ENCODE measurements around the gene CRIP3.

The CRIP3 gene

DNA sequence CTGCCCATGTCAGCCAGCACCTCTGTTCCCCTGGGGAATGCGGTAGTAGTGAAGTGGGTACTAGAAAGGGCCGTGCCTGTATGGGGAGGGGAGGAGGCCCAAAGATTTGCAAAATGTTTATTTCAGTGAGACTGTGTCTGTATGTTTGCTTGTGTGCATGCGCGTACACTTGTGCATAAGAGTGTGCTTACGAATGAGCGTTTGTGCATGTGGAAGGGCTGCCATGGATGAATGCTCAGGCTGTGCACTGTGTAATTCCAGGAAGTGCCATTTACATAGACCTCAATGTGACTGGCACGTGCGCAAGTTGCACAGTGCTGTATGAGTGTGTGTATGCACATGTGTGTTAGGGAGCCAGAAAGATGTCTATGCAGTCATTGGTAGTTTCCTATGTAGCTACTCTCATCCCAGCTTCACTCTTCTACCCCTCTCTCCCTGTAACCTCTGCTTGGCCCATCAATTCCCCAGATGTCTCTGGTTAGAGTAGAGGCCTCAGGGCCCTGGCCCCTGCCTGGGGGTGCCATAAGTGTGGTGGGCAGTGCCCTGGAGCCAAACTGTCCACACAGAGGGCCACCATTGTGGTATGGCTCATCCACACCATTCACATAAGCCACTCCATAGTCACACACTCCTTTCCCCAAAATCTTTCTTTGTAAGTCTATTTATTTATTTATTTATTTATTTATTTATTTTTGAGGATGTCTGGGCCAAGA, 37.4 kb downstream of the CRIP3 start:
- DNase-seq: no peak

DNA sequence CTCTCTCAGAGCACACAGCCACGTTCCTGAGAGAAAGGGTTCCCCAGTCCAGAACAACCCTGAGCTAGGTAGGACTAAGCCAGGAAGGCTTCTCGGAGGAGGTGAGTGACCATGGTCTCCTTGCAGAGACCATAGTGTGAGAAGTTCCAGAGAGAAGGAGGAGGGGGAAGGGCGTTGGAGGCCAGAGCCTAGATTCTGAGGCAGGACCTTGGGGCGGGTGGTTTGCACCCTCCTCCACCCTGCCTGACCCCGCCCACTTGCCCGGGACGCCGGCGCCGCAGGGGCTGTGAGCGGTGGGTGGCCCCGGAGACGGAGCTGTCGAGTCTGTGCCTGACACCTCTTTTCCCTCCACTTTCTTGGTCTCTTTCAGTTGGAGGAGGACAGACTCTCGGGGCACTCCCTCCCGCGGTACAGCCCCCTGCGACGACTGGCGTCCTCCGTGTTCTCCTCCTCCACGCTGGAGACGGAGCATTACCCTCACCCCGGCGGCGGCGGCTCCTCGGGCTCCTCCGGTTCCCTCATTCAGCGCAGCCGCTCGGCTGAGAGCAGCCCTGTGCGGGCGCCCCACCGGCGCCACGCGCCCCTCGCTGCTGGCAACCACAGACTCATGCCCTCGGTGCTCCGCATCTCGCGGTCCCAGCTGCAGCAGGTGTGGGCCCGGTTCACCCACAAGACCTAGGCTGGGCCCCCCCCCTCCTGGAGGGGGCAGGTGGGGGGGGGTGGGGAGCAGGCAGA, 39.2 kb downstream of the CRIP3 start:
- DNase-seq: peak; percentile 39

- DNase-seq: no peak
Measured at GRCh38 chr6:43268782-43269272, 39.8 kb downstream of the CRIP3 start.

- DNase-seq: no peak
Measured at GRCh38 chr6:43268355-43268700, 40.3 kb downstream of the CRIP3 start.

GRCh38 chr6:43267619-43268354, 40.8 kb downstream of the CRIP3 start:
- DNase-seq: no peak

DNA sequence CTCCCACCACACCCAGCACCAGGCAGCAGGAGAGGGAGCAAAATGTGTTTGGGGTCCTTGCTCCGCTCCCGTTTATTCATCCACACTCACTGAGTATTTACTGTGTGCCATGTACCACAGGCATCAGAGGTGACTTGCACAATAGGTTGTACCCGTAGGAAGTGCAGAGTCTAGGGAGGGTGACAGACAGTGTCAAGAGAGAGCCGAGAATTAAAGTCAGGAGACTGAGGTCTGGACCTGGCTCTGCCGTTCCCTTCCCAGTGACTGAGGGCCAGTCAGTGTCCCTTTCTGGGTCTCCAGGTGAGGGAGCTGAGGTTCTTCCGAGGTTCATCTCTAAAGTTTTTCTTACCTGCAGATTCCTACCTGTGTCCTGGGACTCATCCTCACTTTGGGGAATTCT, 43.1 kb downstream of the CRIP3 start:
- no peak for DNase-seq

DNA sequence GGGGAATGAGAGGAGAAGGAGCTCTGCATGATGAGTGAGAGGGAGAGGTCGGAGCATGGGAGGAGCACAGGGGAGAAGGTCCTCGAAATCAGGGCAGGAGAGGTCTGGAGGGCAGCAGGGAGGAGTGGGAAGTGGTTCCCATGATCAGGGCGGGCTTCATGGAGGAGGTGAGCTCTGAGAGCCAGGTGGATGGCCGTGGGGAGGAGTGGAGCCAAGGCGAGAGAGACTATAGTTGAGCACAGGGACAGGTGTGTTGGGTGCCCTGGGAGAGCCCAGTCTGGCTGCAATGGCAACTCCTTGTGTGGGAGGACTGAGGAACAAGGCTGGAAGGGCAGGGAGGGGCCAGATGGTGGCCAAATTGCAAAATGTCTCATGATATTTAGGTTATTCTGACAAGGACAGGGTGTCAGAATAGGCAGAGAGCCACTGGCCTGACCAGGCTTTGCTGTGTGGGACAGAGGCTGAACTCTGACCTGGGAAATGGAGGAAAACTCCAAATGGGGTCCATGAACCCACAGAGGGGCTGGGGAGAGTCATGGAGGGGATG, 44.0 kb downstream of the CRIP3 start:
- no peak for DNase-seq

DNA sequence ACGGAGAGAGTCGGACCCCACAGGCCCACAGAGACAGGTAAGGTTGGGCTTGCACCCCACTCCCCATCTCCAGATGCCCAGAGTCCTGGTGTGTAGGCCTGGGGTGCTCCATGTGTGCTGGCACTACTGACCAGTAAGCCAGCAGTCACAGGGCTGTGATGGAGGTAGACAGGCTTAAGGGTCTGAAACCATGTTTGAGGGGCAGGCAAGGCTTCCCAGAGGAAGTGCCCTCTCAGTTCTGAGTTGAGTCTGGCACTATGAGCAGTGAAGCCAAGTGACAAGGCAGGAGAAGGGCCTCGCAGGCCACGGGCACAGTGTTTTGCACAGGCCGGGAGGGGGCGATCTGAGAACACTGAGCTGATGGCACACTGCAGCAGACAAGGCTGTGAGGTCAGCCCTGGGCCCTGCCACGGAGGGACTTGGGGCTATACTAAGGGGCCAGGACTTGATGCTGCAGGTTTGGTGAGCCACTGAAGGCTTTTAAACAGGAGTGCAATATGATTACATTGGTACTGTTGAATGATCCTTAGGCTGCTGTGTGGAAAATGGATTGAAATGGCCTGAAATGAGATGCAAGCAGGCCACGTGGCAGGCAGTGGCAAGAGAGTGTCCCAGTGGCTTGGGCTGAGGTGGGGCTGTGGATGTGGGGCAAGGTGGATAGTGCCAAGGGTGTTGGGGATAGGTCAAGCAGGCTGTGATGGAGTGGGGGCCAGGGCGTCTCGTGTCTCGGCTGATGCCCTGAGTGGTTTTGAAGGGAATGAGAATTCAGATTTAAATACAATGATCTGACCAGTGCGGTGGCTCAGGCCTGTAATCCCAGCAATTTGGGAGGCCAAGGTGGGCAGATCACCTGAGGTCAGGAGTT, 45.1 kb downstream of the CRIP3 start:
- peak; percentile 81 for DNase-seq

- DNase-seq: no peak
Measured at GRCh38 chr6:43262780-43263313, 45.8 kb downstream of the CRIP3 start.

DNA sequence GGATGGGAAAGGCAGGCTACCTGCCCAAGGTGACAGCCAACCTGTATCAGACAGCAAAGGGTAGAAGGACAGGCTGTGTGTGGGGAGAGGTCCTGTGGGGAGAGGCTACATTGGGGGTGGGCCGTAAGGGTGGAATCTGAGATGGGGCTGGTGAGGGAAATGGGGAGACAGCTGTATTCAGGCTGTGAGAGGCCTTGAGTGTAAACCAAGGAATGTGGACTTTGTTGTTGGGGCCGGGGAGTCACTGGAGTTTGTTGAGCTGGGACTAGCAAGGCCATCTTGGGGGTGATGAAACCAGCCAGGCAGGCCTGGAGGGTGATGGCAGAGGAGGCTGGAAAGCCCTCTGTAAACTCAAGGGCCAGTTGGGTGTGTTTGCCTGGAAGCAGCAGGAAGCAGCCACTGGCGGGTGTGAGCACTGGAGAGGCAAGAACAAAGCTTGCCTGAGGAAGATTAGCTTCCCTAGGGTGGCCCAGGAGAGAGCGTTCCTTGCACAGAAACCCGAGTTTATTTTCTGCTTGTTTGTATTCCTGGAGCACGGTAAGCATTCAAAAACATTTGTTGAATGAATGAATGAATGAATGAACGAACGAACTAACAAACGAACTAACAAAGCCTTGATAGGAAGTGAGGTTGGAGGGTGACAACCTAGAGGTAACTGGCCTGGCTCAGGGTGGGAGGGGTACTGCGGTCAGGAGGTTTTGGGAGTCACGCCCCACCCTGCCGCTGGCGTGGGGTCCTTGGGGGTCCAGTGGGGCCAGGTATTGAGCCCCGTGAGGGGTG, 46.4 kb downstream of the CRIP3 start:
- DNase-seq: no peak

GRCh38 chr6:43261198-43261597, 47.4 kb downstream of the CRIP3 start:
- DNase-seq: no peak

- no peak for DNase-seq
Measured at GRCh38 chr6:43260791-43261190, 47.8 kb downstream of the CRIP3 start.

- DNase-seq: no peak
Measured at GRCh38 chr6:43258807-43259686, 49.6 kb downstream of the CRIP3 start.

- DNase-seq: no peak
Measured at GRCh38 chr6:43258180-43258579, 50.4 kb downstream of the CRIP3 start.

GRCh38 chr6:43257367-43258145, 51.1 kb downstream of the CRIP3 start:
- peak; percentile 30 for DNase-seq

DNA sequence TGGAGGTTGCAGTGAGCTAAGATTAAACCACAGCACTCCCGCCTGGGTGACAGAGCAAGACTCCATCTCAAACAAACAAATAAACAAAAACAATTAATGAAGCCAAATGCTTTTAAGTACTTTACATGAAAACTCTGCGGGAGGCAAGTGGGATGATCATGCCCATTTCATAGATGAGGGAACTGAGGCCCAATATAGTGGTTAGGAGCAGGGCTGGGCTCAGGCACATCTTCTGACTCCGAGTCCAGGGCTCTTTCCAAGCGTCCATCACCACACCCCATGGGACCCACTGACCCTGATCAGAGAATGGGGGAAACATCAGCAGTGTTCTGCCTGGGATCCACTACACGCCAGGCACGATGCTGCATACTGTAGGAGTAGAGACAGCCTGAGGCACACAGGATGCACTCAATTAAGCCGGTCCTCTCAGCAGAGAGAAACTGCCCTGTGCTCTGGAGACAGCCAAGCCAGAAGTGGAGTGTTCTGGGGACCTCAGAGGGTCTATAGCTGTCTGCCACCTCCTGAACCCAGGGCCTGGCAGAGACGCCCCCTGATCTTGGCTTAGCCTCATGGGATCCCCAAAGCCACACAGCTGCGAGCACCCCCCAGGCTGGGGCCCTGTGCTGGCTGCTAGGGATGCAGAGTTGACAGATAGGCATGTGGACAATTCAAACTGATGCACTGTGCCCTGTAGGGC, 51.8 kb downstream of the CRIP3 start:
- DNase-seq: no peak

Data from RPMI8226 (cell line).